DMS 273 (cell line): Measurements from ENCODE around the gene TTC28.
"Not testable (repeated sequence)": the region's sequence is repeated elsewhere in the genome, so short reads cannot be mapped to it uniquely, and the experiment has no call there.

Experiments
- DNase-seq: peaks from one replicate; lab custom pipeline; 2025; ENCODE audit not compliant: unreplicated experiment; lab: John Stamatoyannopoulos, UW

TTC28 gene

DNA sequence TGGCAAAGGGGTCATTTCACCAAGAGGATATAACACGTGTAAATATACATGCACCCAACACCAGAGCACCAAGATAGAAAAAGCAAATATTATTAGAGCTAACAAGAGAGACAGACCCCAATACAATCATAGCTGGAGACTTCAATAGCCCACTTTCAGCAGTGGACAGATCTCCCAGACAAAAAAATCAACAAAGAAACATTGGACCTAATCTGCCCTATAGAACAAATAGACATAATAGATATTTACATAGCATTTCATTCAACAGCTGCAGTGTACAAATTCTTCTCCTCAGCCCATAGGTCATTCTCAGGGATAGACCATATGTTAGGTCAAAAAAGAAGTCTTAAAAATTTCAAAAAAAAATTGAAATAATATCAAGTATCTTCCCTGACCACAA lies 312.8 kb downstream of the TTC28 start:
- no peak for DNase-seq

DNA sequence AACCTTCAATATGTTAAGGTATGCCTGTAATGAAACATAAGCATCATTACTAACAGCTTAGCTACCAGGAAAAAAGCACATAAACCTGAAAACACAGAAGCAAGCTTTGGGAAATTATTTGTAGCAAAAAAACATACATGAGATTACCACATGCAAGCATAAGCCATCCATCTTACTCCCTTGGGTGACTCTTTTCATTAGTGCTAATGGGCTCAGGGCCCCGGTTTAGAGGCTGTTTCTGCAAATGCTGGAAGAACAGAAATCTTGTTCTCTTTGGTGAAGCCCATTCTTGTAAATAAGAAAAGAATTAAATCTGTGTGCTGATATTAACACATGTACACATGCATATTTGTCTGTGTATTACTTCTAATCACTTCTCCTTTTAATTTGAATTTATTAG lies 314.3 kb downstream of the TTC28 start:
- DNase-seq, result no peak

DNA sequence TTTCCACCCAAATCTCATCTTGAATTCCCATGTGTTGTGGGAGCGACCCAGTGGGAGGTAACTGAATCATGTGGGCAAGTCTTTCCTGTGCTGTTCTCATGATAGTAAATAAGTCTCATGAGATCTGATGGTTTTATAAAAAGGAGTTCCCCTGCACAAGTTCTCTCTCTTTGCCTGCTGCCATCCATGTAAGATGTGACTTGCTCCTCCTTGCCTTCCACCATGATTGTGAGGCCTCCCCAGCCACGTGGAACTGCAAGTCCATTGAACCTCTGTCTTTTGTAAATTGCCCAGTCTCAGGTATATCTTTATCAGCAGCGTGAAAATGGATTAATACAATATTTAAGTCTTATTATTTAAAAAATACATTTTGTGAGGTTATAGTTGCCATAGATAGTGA lies 315.5 kb downstream of the TTC28 start:
- not testable (repeated sequence) for DNase-seq

DNA sequence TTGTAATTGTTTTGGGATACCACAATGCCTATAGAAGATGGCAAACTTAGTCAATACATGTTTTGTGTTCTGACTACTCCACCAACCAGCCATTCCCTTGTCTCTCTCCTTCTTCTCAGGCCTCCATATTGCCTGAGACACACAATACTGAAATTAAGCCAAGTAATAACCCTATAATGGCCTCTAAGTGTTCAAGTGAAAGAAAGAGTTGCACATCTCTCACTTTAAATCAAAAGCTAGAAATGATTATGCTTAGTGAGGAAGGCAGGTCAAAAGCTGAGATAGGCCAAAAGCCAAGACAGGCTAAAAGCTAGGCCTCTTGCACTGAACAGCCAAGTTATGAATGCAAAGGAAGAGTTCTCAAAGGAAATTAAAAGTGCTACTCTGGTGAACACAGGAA lies 318.7 kb downstream of the TTC28 start:
- DNase-seq, result no peak

DNA sequence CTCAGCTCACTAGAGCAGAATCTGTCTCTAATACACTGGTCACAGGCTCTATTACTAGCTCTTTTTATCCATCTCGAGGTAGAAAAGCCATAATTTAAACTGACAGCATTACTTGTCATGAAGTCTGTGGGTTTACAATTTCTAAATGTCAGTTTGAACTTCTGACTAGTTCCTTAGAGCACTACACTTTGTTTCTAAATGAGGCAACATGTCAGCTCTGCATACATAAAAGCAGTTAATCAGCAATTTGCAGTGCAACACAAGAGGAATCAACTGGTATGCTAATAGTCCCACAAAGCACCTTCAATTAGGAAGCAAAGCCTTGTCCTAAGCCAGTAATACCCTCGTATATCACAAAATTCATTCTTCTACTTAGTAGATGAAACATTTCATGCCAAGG lies 321.3 kb downstream of the TTC28 start:
- peak; percentile 7 for DNase-seq

DNA sequence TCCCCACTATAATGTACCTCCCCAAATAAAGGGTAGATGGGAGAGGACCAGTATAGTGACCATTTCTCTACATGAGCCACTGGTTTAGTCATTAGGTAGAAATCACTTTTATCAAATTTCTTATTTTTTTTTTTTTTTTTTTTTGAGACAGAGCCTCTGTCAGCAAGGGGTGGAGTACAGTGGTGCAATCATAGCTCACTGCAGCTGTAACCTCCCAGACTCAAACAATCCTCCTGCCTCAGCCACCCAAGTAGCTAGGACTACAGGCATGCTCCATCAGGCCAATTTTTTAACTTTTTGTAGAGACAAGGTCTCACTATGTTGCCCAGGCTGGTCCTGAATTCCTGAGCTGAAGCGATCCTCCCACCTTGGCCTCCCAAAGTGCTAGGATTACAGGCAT lies 322.4 kb downstream of the TTC28 start:
- DNase-seq, result no peak

DNA sequence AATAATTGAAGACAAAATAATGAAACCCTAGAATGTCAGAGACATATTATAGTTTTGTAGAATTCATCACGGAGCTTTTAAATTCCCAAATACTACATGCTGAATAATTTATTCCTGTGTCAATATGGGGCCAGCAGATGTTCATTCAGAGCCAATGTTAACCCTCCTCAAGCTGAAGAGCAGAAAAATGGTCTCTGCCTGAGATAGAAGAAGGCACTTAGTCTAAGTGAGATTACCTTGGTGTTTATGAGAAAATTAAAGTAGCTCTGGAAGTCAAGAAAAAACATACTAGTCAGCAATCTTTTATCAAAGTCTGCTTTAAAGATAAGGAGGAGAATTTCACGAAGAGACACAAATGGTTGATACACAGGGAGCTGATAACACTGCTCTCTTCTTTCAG lies 328.2 kb downstream of the TTC28 start:
- peak; percentile 68 for DNase-seq

DNA sequence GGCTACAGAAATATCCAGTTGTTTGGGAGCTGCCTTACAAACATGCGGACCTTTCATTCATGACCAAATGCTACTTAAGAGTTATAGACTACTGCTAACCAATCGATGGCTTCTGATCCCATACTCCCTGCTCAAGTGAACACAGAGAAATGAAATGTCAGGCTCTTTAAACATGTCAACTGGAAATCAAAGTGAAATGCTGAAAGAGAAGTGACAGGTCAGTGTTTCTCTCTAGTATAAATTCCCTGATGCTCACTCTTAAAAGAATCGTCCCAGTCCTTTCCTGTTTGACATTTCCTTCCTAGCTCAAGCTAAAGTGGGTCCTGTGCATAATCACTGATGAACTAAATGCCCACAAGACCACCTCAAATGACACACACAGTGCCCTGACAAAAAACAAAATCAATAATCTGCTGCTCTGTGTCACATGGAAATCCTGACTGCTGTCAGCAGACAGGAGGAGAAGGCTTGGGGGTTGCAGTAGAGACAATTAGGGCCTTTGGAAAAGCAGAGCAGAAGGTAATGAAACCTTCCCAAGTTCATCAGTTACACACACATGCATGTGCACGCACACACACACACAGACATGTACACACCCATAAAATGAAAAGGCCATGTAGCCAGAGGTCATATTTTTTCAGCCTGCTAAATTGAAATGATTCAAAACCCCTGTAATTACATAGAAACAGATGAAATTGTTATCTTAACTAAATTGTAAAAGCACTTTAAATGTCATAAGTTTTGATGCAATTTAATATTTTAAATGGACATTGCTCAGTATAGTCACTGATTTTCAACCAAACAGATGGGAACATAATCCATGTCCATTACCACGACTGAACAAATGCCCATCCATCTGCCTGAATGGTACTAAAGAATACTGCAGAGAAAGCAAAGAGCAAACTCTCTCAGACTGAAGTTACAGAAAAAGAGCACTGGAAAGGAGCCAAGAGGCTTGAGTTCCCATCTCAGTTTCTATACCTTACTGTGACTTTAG lies 330.7 kb downstream of the TTC28 start:
- peak; percentile 87 for DNase-seq

DNA sequence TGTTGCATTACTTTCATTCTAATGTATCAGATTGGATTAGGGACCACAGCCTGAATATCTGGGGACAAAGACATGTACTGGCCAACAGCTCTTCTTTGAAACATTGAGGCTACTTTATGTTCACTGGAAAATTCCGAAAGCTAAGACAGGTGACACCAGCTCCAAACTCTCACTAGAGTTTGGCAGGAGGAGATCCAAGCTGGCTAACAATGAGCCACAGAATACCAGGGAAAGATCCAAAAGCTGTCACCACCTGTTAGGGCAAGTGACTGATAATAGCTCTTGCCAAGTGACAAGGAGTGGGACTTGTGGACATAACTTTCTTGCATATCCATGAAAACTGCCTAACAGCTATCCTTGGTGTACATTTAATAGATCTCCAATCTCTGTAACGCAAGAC lies 333.3 kb downstream of the TTC28 start:
- no peak for DNase-seq

DNA sequence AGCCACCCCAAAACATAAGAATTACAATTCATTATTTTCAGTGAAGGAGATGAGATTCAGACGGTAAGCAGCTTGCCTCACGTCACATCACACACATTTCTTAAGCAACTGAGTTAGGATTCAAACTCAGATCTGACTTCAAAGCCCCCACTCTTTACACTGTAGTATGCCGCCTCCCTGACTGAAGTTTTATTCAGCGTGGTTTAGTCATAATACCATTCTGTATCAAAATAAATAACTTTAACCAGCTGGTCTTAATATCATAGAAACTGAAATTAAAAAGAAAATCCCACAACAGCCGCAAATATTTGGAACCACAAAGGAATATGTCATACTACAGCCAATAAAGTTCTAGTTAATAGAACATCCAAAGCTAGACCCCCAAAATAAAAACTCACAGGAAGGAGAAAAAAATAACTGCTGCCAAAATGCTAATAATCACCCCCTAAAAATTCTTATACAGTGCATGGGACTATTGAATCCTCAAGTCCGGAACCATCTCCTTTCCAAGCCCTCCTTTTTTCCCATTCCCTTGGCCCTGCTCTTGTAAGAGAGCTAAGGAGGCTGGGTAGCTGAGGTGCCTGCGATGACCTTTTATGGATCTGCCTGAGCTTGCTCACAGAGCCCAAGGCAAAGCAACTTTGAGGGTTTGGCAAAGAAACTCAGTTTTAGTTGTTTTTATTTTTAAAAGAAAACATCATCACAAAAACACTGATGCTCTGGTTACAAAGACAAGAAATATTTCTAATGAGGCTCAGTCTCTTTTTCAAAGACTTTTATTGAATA lies 334.5 kb downstream of the TTC28 start:
- no peak for DNase-seq

DNA sequence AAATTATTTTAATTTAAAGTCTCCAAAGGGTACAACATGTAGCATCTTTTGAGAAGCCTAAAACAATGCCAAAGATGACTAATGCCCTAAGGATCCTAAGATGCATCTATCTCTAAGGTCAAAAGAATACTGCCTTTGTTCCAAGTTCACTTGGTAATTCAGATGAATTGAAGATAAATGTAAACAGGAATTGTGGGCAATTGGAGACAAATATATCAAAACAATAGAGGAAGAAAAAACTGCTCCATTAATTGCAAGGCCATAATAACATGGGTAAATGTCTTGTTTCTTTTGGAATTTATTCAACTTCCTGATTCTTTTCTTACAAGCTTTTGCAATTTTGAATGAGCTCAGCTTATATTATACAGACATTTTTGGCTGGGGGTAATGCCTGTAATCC lies 338.6 kb downstream of the TTC28 start:
- DNase-seq, result no peak

DNA sequence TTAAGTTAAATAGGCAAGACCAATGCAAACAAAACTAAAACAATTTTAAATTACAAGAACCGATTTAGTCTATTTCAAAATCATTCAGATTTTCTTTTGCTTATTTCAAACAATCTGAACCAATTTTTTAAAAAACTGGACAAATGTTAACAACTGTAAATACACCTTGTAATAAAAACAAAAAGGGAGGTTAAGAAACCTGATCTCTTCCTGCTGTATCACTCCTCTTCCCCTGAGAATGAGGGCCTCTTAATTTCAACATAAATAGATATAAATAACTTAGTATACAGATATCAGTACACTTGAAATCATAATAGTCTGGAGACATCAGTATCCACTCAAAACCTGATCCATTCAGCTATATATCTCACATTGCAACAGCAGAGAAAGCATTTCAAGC lies 346.6 kb downstream of the TTC28 start:
- no peak for DNase-seq

DNA sequence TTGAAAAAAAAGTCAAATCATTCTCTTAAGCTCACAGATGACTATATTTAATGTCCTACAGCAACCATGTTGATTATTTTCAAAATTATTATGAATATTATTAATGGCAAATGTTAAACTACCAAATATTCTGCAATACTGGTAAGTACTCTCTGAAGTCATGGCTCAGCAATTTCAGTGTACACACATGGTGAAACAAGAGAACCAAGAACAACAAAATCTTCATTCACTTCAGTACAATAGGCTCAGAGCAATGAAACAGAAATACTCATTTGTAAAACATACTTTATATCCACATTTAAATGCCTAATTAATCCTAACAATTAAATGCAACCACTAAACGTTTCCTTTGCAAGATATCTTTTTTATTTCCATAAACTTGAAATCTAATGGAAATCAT lies 347.2 kb downstream of the TTC28 start:
- DNase-seq, result no peak

DNA sequence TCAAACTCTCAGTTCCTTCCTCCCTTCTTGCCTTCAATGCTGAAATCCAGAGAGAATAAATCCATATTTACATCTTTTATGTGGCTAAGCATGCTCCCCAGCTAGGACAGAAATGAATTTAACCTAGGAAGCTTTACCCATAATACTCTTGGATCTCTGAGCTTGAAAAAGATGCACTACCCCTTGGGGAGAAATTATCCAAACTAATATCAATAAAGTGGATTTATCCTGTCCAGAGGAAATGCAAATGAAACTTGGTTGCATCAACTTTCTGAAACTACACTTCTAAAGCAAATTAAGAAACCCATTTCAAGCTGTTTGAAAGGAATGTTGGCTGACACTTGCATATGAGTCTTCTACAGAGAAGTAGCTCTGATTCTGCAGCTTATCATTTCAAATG lies 347.9 kb downstream of the TTC28 start:
- DNase-seq, result no peak

DNA sequence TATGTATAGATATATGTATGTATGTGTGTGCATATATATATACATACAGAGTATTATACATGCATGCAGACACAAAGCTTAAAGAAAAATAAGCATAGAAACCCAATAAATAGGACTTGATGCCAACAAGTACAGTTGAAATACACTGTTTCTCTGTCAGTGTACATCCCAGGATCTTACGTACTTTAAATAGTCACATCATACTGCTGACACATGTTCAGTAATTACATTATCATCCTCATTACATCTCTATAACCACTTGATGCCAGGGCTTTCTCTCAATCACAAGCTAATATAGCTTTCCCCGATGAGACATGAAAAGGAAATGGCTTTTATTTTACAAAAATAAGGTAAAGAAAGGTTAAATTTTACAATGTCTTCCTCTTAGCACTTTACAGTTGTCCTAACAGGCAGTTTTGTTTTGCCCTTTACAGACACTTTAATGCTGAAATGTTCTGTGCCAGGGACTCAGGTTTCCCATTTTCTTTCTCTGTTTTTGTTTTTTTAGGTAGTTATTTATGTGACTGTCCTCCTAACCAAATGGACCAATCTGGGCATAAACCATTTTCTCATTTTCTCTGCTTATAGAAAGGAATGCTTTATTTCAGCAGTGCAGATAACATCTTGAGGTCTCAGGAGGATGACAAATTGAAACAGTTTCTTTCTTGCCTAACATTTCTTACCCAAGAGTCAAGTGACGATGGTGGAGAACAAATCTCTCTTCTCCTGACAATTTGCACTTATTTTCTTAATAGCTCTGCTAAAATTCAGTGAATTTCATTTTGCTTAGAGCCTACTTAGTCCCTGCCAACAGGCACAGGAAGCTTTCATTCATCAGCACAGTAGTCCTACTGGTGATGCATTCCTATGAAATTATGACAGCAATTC lies 350.2 kb downstream of the TTC28 start:
- DNase-seq, result no peak

DNA sequence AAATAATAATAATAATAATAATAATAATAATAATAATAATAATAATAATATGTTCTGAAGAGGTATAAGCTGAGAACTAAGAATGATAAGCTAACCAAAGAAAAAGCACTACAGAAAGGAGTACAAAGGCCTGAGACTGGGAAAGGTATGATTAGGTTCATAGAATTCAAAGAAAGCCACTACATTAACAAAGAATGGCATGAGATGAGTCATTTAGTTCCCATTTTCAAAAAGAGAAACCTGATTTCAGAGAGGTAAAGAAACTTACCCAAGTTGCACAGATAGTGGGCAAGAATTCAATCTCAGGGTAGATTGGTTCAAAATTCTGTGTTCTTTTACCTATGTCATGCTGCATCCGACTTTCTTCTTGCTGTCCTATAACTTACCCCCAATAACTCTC lies 350.9 kb downstream of the TTC28 start:
- no peak for DNase-seq

DNA sequence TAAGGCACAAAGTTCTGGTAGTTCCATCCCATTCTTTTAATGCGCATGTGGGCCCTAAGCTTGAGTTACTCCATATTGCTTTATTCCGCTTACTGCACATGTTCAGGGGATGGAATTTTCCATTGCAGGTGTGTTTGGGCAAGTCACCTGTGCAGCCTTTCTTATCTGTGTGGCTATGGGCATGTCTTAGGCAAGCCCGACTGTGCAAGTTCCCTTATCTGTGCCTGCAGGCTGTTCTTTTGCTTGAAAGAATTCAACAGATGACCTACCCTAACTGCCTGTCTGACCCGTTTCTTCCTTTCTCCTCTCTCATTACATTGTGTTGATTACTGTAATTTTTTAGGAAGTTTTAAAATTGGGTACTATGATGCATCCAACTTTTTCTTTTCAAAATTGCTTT lies 363.6 kb downstream of the TTC28 start:
- DNase-seq, result no peak

DNA sequence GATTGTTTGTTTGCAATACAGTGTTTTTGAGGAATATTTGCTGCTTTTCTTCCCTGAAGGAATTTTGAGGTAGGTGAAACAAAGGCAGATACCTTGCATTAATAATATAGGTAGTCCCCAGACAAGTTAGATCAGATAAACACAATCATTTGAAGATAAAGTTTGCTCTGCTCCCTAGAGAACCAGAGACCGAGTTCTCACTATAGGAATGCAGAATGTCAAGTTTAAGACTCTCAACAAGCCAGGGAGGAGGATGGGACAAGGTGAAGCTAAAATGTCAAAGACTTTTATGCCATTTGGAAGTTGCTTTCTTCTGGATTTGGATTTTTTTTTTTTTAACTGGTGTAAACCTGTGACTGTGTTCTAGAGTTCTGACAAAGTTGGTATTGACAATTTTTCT lies 364.7 kb downstream of the TTC28 start:
- DNase-seq, result no peak

DNA sequence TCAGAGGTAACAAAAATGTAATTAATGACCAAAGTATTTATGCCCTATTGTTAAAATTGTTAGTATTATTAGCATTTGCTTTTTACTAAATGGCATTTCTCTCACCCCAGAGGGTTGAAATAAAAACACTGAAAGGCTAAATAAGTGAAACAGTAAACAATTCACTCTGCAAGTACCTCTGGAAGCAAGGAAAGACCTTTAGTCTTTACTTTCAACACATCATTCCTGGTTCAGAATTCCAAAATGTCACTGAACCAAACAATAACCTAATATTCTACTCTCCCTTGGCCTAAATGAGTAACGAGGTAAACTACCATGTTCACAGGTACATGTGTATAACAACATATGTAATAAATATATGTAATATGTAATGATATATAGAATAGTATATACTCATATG lies 369.3 kb downstream of the TTC28 start:
- DNase-seq, result no peak

DNA sequence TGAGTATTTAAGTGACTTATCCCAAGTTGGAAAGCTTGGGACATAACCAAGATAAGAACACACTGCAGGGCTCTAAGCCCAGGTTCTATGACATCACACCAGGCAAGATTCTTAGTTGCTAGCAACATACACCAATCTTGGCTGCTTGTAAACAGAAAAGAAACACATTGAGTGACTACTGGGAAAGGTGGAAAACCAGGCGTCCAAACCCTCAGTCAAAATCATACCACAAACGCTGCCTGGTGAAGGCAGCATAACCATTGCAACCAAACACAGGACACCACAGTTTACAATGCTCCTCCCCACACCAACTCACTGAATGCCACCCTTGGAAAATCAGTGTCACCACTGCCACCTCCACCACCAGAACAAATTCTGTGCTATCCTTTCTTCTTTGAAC lies 379.9 kb downstream of the TTC28 start:
- no peak for DNase-seq

DNA sequence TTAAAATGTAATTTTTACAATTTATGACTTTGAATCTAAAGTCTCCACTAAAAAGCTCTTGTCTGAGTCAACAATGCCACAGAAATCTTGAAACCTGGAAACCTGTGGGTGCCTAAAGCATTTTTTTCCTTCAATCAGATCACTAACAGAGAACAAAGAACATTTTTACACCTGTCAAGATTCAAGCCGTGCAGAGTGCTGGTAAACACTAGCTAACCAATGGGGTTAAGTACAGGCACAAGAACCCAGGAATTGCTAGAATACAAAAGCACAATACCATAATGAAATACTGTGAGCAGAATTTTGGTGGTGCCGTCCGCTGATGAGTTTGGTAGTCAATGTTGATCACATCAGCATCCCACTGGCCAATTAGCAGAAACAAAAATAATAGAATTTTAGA lies 380.3 kb downstream of the TTC28 start:
- DNase-seq, result no peak
